Measurements from ENCODE around the gene CNIH3.

DNA sequence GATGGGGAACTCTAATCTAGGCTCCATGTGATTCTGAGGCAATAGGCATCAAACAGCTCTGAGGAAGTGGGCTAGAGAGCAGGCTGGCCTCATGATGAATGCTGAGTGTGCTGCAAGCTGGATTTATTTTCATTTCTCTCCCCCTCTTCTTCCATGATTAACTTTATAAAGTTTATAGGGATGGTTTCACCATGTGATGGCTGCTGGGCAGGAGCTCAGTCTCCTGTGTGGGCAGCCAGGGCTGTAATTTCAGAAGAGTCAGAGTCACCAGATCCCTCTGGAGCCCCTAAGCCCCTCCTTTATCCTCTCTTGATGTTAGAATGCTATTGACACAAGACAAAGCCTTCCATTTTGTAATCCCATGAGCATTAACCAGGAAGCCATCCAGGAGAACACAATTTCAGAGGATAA, 143.6 kb downstream of the CNIH3 start:
- TF ChIP-seq, protein P1, sequence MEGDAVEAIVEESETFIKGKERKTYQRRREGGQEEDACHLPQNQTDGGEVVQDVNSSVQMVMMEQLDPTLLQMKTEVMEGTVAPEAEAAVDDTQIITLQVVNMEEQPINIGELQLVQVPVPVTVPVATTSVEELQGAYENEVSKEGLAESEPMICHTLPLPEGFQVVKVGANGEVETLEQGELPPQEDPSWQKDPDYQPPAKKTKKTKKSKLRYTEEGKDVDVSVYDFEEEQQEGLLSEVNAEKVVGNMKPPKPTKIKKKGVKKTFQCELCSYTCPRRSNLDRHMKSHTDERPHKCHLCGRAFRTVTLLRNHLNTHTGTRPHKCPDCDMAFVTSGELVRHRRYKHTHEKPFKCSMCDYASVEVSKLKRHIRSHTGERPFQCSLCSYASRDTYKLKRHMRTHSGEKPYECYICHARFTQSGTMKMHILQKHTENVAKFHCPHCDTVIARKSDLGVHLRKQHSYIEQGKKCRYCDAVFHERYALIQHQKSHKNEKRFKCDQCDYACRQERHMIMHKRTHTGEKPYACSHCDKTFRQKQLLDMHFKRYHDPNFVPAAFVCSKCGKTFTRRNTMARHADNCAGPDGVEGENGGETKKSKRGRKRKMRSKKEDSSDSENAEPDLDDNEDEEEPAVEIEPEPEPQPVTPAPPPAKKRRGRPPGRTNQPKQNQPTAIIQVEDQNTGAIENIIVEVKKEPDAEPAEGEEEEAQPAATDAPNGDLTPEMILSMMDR (IDR thresholded peaks at IDR 0.05): no peak
- no peak for TF ChIP-seq POLR2A (IDR thresholded peaks at IDR 0.05)

Measured in uterus (tissue), 2 donors.